ENCODE results near the gene SLCO2B1. TPM values are rescaled to one million over a fixed set of nuclear protein-coding genes. Genes with fewer than 3 reads are reported as not detected.

The SLCO2B1 gene
- total and polyA plus RNA-seq, 2 experiments from 2014 or later: not detected

- Histone ChIP-seq H3K4me3 (no peak overlapping the region), H2AFZ (no peak overlapping the region), H3K4me2 (ENCODE audit: unreplicated experiment) (no peak overlapping the region), H3K27ac (no peak overlapping the region), H3F3A (ENCODE audit: insufficient read depth) (no peaks in the 10 kb centered on the region), H3K4me1 (ENCODE audit: insufficient read depth) (no peaks in the 10 kb centered on the region), H3K9me2 (ENCODE audit: insufficient read depth) (no peaks in the 10 kb centered on the region), H4K20me1 (ENCODE audit: insufficient read depth) (no peaks in the 10 kb centered on the region), H3K79me2 (ENCODE audit: insufficient read depth) (no peaks in the 10 kb centered on the region), H3K9me3 (ENCODE audit: low read depth) (no peaks in the 10 kb centered on the region), H3K9ac (no peak overlapping the region), H3K27me3 (replicated peaks; ENCODE audit: insufficient read depth) (peaks cover 34% of the 10 kb centered on the region), H3K36me3 (ENCODE audit: low read depth) (no peaks in the 10 kb centered on the region)
- in situ Hi-C loops (cut with MboI): no loop called here
- TF ChIP-seq EZH2 (IDR thresholded peaks at IDR 0.05; ENCODE audit: insufficient read depth, poor library complexity, severe bottlenecking) (no peak), EZH2phosphoT487 (IDR thresholded peaks at IDR 0.05; ENCODE audit: insufficient read depth, low read depth) (no peak)
- DNase-seq: no peak
- WGBS, 2 experiments (ENCODE audit: low coverage in 1 of 2, low lambda C conversion rate in 2 of 2, missing lambda C conversion rate in 2 of 2): 68 to 73% methylated on average over 4 of the region's 4 CpGs
Measured at GRCh38 chr11:75184051-75184450, 33.1 kb downstream of the SLCO2B1 start.

- WGBS, 2 experiments (ENCODE audit: low coverage in 1 of 2, low lambda C conversion rate in 2 of 2, missing lambda C conversion rate in 2 of 2): 37 to 38% methylated on average over 3 of the region's 3 CpGs
- in situ Hi-C loops (cut with MboI): no loop called here
- TF ChIP-seq EZH2phosphoT487 (IDR thresholded peaks at IDR 0.05; ENCODE audit: insufficient read depth, low read depth) (no peak), EZH2 (IDR thresholded peaks at IDR 0.05; ENCODE audit: insufficient read depth, poor library complexity, severe bottlenecking) (no peak)
Measured at GRCh38 chr11:75184757-75185425, 34.0 kb downstream of the SLCO2B1 start.

GRCh38 chr11:75185866-75186265, 35.0 kb downstream of the SLCO2B1 start:
- H3K27me3 ChIP-seq (replicated peaks; ENCODE audit: insufficient read depth): peaks cover 34% of the 10 kb centered on the region
- TF ChIP-seq EZH2phosphoT487 (IDR thresholded peaks at IDR 0.05; ENCODE audit: insufficient read depth, low read depth): no peak
- TF ChIP-seq EZH2 (IDR thresholded peaks at IDR 0.05; ENCODE audit: insufficient read depth, poor library complexity, severe bottlenecking): no peak
- no peak overlapping the region for H2AFZ ChIP-seq
- H3K79me2 ChIP-seq (ENCODE audit: insufficient read depth): no peaks in the 10 kb centered on the region
- no peaks in the 10 kb centered on the region for H3F3A ChIP-seq (ENCODE audit: insufficient read depth)
- in situ Hi-C loops (cut with MboI): no loop called here
- no peaks in the 10 kb centered on the region for H3K9me3 ChIP-seq (ENCODE audit: low read depth)
- H3K9ac ChIP-seq: no peak overlapping the region
- 33 to 43% methylated on average over 3 of the region's 3 CpGs for WGBS, 2 experiments (ENCODE audit: low coverage in 1 of 2, low lambda C conversion rate in 2 of 2, missing lambda C conversion rate in 2 of 2)
- no peaks in the 10 kb centered on the region for H4K20me1 ChIP-seq (ENCODE audit: insufficient read depth)
- H3K27ac ChIP-seq: no peak overlapping the region
- H3K4me3 ChIP-seq: no peak overlapping the region
- H3K4me2 ChIP-seq (ENCODE audit: unreplicated experiment): no peak overlapping the region
- no peak for DNase-seq
- H3K4me1 ChIP-seq (ENCODE audit: insufficient read depth): no peaks in the 10 kb centered on the region
- no peaks in the 10 kb centered on the region for H3K9me2 ChIP-seq (ENCODE audit: insufficient read depth)
- no peaks in the 10 kb centered on the region for H3K36me3 ChIP-seq (ENCODE audit: low read depth)

More at GRCh38 chr11:75184757-75185425, 34.0 kb downstream of the SLCO2B1 start:
- Histone ChIP-seq H3K36me3 (ENCODE audit: low read depth) (no peaks in the 10 kb centered on the region), H3K27ac (no peak overlapping the region), H3K4me2 (ENCODE audit: unreplicated experiment) (no peak overlapping the region), H3K9me2 (ENCODE audit: insufficient read depth) (no peaks in the 10 kb centered on the region), H4K20me1 (ENCODE audit: insufficient read depth) (no peaks in the 10 kb centered on the region), H3K9ac (no peak overlapping the region), H3K27me3 (replicated peaks; ENCODE audit: insufficient read depth) (peaks cover 39% of the 10 kb centered on the region), H3K79me2 (ENCODE audit: insufficient read depth) (no peaks in the 10 kb centered on the region), H3F3A (ENCODE audit: insufficient read depth) (no peaks in the 10 kb centered on the region), H3K9me3 (ENCODE audit: low read depth) (no peaks in the 10 kb centered on the region), H3K4me1 (ENCODE audit: insufficient read depth) (no peaks in the 10 kb centered on the region), H2AFZ (no peak overlapping the region), H3K4me3 (no peak overlapping the region)
- no peak for DNase-seq

- H3K27me3 ChIP-seq (replicated peaks; ENCODE audit: insufficient read depth): peaks cover 37% of the 10 kb centered on the region
Measured at GRCh38 chr11:75186999-75187398, 36.1 kb downstream of the SLCO2B1 start.

More at GRCh38 chr11:75186999-75187398, 36.1 kb downstream of the SLCO2B1 start:
- TF ChIP-seq EZH2phosphoT487 (IDR thresholded peaks at IDR 0.05; ENCODE audit: insufficient read depth, low read depth): no peak
- no peak for TF ChIP-seq EZH2 (IDR thresholded peaks at IDR 0.05; ENCODE audit: insufficient read depth, poor library complexity, severe bottlenecking)
- Histone ChIP-seq H3K9ac (no peak overlapping the region), H3K4me1 (ENCODE audit: insufficient read depth) (no peaks in the 10 kb centered on the region), H3K4me3 (no peak overlapping the region), H3K27ac (no peak overlapping the region), H3K79me2 (ENCODE audit: insufficient read depth) (no peaks in the 10 kb centered on the region), H3F3A (ENCODE audit: insufficient read depth) (no peaks in the 10 kb centered on the region), H3K9me2 (ENCODE audit: insufficient read depth) (no peaks in the 10 kb centered on the region), H2AFZ (no peak overlapping the region), H3K9me3 (ENCODE audit: low read depth) (no peaks in the 10 kb centered on the region), H3K4me2 (ENCODE audit: unreplicated experiment) (no peak overlapping the region), H3K36me3 (ENCODE audit: low read depth) (no peaks in the 10 kb centered on the region), H4K20me1 (ENCODE audit: insufficient read depth) (no peaks in the 10 kb centered on the region)
- WGBS, 2 experiments (ENCODE audit: low coverage in 1 of 2, low lambda C conversion rate in 2 of 2, missing lambda C conversion rate in 2 of 2): 76 to 79% methylated on average over 4 of the region's 4 CpGs
- DNase-seq: no peak
- in situ Hi-C loops (cut with MboI): no loop called here
